SH-SY5Y (cell line): ENCODE data around the gene C1S.

ENCODE experiments used
- GATA2 ChIP-seq: IDR thresholded peaks from 2 replicates; pipeline ENCODE4 v1.6.1; 2011; ENCODE audit warnings: mild to moderate bottlenecking, low read depth, low read length
- GATA3 ChIP-seq: IDR thresholded peaks from 2 replicates; pipeline ENCODE4 v1.6.1; 2011; ENCODE audit warnings: low read depth, mild to moderate bottlenecking, low read length, moderate library complexity

C1S gene

DNA sequence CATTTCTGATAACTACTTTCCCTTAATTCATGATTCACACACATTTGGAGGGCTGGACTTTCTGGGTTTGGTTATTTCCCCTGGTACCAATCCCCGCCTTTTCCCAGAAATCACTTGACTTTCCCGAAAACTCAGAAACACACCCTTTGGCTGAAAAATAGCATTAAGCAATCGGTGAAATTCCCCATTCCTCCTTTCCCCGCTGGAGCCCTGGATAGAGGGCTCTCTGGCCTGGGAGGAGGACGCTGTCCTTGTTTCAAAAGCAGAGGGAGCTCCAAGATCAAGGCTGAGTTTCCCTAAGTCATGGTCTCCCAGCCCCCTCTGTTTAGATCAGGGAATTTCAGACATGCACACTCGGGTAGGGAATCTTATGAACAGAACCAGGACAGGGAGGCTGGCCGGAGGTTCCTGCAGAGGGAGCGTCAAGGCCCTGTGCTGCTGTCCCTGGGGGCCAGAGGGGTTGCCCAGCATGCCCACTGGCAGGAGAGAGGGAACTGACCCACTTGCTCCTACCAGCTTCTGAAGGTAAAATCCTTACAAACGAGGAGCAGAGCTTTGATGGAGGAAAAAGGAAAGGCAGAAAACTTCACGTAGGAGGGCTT, at the start of gene C1S:
Gene C1S, plus strand, starts transcription at position 366 of the 602 bp plus-strand sequence. CDS start 1,195 bp downstream, outside the sequence.
- TF ChIP-seq GATA2, result no peak
- no peak for TF ChIP-seq GATA3

DNA sequence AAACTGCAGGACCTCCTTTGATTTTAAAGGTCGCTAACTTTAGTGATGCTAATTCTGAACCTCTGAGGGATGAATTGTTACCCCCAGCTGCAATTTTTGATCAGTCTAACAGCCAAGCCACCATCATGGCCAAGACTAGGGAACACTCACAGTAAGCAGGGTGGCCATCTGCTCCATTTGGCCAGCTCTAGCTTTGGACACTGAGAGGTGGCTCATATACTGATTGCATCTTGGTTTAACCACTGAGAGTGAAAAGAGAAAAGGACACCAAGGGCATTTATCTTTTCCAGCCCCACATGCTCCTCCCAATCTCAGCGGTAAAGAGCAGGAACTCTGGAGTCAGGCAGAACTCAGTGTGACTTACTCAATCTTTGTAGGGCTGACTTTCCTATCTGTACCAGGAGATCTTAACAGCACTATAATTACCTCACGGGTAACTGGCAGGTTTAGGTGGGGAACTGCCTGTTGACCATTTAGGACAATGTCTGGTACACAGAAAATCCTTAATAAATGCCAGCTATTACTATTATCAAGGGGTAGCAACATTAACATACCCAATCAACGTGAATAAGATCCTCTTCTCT, 48.4 kb upstream of the C1S start:
- TF ChIP-seq GATA2, result no peak
- TF ChIP-seq GATA3, result no peak

DNA sequence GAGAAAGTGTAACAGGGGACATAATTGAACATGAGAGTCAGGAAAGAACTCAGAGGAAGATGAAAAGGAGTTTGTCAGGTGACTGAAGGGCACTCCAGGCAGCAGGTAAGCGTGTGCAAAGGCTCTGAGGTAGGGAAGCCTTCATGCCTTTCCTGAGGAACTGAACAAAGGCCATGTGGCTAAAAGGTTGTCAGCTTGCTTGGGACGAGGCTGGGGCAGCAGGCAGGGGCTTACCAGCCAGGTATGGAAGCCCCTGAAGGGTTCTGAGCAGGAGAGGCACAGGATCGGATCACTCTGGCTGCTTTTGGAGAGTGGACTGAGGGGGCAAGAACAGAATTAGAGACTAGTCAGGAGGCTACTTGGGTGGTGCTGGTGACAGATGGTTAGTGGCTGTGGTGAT, 47.4 kb upstream of the C1S start:
- TF ChIP-seq GATA2 (no peak), GATA3 (no peak)

DNA sequence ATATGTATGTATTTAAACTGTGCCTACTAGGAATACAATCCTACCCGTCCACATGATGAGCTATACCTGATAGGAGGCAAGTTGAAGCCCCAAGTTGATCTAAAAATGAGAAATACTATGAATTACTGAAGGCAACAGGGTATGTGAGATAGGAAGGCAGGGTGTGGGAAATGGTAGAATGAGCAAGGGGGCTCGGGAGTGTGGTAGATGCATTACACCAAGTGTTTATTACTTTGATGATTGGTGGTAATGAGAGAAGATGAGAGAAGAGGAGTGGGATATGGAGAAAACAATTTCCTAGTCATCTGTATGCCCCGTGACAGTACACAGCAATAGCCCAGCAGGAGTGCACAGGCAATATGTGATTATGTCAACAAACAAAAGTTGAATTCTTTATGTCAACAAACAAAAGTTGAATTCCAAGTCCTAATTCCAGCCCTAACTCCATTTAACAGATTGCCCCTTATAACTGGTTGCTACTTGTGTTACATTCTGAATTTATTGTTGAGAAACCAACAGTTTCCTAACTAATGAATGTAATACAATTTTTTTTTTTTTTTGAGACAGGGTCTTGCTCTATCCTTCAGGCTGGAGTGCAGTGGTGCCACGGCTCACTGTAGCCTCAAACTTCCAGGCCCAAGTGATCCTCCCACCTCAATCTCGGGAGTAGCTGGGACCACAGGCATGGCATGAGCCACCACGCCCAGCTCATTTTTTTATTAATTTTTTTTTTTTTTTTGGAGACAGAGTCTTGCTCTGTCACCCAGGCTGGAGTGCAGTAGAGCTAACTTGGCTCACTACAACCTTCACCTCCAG, 44.8 kb upstream of the C1S start:
- no peak for TF ChIP-seq GATA2

DNA sequence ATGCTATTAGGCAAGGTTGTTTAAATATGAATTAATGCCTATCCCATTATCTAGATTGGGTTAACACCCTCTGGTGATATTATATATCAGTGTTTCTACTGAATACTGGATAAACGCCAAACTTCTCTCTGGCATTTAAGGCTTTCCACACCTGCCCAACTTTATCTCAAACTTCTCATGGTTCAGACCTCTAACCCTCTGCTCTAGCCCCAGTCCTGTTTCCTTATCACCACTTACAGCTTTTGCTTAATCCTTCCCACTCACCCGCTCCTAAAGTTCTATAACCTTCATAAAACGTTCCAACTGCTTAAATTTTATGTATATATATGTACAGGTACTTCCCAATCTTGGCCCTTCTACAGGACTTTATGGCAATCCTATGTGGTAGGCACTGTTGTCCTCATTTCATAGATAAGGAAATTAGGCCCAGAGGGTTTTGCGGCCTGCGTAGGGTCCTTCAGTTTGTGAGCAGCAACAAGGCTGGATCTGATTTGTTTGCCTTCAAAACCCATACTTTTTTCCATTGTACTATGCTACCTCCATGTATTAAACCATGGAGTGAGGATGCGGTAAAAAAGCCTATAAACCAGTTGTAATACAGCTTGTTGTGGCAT, 43.5 kb upstream of the C1S start:
- TF ChIP-seq GATA2, result no peak
- no peak for TF ChIP-seq GATA3

DNA sequence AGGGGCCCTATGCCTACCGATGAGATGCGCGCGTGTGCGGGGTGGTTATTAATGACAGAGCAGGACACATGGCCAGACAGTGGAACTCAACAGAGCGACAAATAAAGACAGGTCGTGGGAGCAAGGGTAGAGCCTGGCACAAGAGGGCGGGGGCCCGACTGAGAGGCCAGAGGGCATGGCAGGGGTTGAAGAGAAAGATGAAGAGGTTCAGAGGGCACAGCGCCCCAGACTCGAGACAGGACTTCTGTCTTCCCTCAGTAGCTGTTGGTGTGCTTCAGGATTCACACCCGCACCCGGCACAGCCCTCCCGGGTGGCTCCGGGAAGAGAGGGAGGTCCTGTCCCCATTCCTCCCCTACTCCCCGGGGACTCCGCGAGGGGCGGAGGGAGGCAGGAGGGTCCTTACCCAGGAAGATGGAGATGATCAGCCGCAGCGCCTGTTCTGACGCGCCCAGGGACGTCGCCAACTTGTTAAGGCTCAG, 42.6 kb upstream of the C1S start:
- TF ChIP-seq GATA2 (no peak), GATA3 (no peak)

DNA sequence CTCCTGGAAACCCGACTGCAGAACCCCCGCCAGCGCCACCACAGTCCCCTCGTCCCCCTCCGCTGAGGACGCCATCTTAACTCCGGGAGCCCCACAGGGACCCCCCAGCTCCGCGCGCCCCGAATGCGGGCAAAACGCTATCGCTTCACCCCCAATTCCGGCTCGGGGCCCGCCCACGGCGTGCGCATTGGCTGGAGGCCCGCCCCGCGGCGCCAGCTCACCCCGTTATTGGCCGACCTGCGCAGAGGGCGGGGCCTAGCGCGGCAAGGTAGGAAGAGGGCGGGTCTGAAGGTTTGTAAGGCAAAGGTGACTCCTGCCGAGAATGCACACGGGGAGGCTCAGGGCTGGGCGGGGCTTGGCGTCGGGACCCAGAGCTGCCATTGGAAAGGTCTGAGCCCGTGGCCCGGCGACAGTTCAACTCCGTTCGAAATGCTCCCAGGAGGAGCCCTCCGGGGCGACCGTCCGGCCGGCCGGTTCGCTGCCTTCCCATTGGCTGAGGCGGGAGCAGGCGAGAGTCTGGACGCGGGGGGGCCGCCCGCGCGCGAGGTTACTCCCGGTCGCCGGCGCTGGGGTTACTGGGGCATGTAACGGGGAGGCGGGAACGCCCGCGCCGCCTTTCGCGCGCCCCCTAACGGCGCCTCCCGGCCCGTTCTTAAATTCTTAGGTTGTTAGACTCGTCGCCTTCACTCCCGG, 42.0 kb upstream of the C1S start, which contains the start of gene LPCAT3:
Gene LPCAT3, minus strand, starts transcription at position 127 of the 693 bp plus-strand sequence. Its CDS starts 52 bp downstream, at position 75.
- TF ChIP-seq GATA2 (no peak), GATA3 (no peak)

GRCh38 chr12:7019043-7019569, 41.4 kb upstream of the C1S start:
- TF ChIP-seq GATA2 (no peak), GATA3 (no peak)

- TF ChIP-seq GATA3 (no peak), GATA2 (no peak)
Measured at GRCh38 chr12:7021956-7022355, 38.6 kb upstream of the C1S start.

DNA sequence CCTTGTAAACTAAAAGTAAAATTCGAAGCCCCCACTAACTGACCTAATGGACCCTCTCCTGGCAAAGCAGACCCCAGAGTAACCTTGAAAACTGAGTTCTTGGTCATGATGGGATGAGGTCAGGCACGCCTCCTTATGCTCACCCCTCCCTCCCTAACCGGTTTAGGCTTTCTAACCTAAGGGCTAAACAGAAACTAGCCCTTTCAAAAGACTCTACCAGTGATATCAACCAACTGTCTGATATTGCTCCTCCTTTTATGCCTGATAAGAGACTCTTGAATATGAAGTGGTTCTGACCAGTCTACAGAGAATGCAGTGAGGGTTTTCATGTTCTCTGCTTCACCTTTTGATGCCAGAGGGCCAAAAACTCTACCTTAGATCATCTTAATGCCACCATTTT, 37.4 kb upstream of the C1S start:
- TF ChIP-seq GATA3 (no peak), GATA2 (no peak)

- no peak for TF ChIP-seq GATA3
- no peak for TF ChIP-seq GATA2
Measured at GRCh38 chr12:7026854-7027253, 33.7 kb upstream of the C1S start.

DNA sequence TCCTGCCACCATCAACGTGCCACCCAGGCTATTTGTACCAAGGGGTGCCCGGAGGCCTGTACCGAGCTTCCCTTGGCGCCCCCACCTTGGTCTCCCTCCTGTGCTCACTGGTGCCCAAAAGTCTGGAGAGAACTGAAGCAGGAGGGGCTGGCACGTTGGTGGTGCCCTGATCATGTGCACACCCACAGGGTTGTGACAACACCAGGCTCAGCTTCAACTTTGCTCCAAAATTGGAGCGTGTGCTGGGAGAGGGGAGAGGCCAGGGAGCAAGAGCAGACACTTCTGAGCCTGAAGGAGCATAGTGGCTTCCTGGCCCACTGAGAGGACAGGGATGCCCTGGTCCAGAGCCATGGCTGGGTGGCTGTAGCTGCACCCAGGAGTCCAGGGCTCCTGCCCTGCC, 29.2 kb upstream of the C1S start:
- TF ChIP-seq GATA3 (no peak), GATA2 (no peak)

- no peak for TF ChIP-seq GATA2
- TF ChIP-seq GATA3, result no peak
Measured at GRCh38 chr12:7032990-7033389, 27.5 kb upstream of the C1S start.

- TF ChIP-seq GATA2, result no peak
- no peak for TF ChIP-seq GATA3
Measured at GRCh38 chr12:7034464-7034863, 26.1 kb upstream of the C1S start.

DNA sequence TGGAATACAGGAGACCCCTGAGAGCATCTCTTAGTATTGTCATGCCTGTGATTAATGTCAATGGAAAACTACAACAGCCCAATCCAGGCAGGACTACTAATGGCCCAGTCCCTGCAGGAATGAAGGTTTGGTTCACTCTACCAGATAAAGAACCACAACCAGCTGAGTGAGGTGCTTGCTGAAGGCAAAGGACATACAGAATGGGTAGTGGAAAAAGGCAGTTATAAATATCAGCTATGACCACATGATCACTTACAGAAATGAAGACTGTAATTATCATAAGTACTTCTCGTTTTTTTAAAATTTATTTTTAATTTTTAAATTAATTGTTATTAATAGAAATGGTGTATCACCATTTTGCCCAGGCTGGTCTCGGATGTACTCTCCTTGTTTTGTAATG, 25.1 kb upstream of the C1S start:
- no peak for TF ChIP-seq GATA3
- no peak for TF ChIP-seq GATA2

- TF ChIP-seq GATA3 (no peak), GATA2 (no peak)
Measured at GRCh38 chr12:7038591-7038990, 21.9 kb upstream of the C1S start.
